HUES64 (cell line): ENCODE results near the gene DUSP15.
"Not testable (repeated sequence)": the region's sequence is repeated elsewhere in the genome, so short reads cannot be mapped to it uniquely, and the experiment has no call there.

Experiments used
- H3K27ac ChIP-seq: 2 replicates; pipeline ENCODE4 v1.7.0; 2013; ENCODE audit warnings: low read depth, low read length, inconsistent platforms
- H3K27me3 ChIP-seq: 2 replicates; pipeline ENCODE4 v1.6.1; 2013; ENCODE audit warnings: mild to moderate bottlenecking, low read length; ENCODE audit not compliant: insufficient read depth
- H3K36me3 ChIP-seq: 2 replicates; pipeline ENCODE4 v1.6.1; 2013; ENCODE audit warnings: mild to moderate bottlenecking, low read length; ENCODE audit not compliant: insufficient read depth
- H3K4me1 ChIP-seq: 2 replicates; pipeline ENCODE4 v1.6.1; 2013; ENCODE audit warnings: mild to moderate bottlenecking, low read length, moderate library complexity; ENCODE audit not compliant: insufficient read depth
- H3K4me3 ChIP-seq: 2 replicates; pipeline ENCODE4 v1.5.1; 2013; ENCODE audit warnings: mild to moderate bottlenecking, low read length, moderate library complexity
- H3K9ac ChIP-seq: 2 replicates; pipeline ENCODE4 v1.6.1; 2013; ENCODE audit warnings: mild to moderate bottlenecking, low read depth, low read length
- H3K9me3 ChIP-seq: 2 replicates; pipeline ENCODE4 v1.6.1; 2013; ENCODE audit warnings: low read depth, low read length; ENCODE audit not compliant: insufficient read depth
- WGBS: fragments of 150-250, 120-280 bp; methylation state at CpG from one replicate; pipeline ENCODE4 v1.1.7; 2013; ENCODE audit warnings: missing lambda C conversion rate; 5-methylcytosine and 5-hydroxymethylcytosine counted together

Gene DUSP15

GRCh38 chr20:31835554-31835953, 34.8 kb downstream of the DUSP15 start:
- peaks cover 19% of the 10 kb centered on the region; the same call in 1 of the 2 replicates for H3K4me1 ChIP-seq
- H3K4me3 ChIP-seq, result no peak overlapping the region
- H3K27ac ChIP-seq, result no peak overlapping the region
- H3K27me3 ChIP-seq, result no peaks in the 10 kb centered on the region
- H3K9me3 ChIP-seq, result no peaks in the 10 kb centered on the region
- no peak overlapping the region for H3K9ac ChIP-seq
- no peaks in the 10 kb centered on the region for H3K36me3 ChIP-seq
- WGBS, result 88% methylated on average over 9 of the region's 9 CpGs

DNA sequence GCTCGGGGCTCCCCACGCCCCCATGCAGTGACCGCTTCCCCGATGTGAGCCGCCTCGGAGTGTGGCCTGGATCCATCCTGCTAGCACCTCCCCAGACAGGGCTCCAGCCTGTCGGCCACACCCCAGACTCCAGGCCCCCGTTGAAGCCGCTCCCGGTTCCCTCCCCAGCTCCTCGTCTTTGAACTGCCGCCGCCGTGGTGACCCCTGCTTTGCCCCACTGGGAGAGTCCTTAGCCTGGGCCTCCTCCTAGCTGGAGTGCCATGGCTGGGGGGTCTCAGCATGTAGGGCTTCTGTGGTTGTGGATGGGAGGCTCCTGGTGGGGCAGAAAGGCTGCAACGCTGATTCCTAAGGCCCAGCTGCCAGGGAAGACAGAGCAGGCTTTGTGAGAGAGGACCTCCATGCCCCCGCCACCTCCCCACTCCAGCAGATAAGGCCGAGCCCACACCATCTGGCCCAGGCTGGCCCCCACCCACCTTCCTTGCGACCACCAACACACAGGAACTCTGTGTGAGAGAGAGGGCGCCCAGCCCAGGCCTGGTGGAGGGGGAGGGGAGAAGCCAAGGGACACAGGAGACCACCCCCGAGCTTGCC, 36.3 kb downstream of the DUSP15 start:
- WGBS, result 90% methylated on average over 18 of the region's 20 CpGs
- Histone ChIP-seq H3K27ac (no peak overlapping the region), H3K36me3 (no peaks in the 10 kb centered on the region), H3K4me3 (no peak overlapping the region), H3K4me1 (peaks cover 19% of the 10 kb centered on the region; the same call in 1 of the 2 replicates), H3K9me3 (no peaks in the 10 kb centered on the region), H3K27me3 (no peaks in the 10 kb centered on the region), H3K9ac (no peak overlapping the region)

DNA sequence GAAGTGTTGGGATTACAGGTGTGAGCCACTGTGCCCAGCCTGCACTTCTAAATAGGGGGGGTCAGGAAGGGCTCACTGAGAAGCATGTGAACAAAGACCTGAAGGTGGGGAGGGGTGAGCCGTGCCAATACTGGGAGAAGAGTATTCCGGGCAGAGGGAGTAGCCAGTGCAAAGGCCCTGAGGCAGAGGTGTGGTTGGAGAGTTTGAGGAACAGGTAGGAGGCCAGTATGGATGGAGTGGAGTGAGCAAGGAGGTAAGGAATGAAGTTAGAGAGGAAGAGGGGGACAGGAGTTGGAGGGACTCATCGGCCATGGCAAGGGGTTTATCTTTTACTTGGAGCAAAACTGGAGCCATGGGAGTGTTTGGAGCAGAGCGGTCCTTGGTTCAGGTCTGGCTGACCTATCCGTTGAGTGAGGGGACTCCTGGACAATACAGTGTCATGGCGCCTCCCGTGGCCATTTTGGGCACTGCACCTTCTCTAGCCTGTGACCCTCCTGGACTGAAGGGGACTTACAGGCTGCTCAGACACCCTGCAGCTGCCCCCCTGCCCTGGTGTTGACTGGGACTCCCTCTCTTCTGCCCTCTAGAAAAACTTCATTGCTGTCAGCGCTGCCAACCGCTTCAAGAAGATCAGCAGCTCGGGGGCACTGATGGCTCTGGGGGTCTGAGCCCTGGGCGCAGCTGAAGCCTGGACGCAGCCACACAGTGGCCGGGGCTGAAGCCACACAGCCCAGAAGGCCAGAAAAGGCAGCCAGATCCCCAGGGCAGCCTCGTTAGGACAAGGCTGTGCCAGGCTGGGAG, 37.0 kb downstream of the DUSP15 start:
- Histone ChIP-seq H3K27ac (no peak overlapping the region), H3K4me3 (no peak overlapping the region), H3K27me3 (no peaks in the 10 kb centered on the region), H3K9ac (no peak overlapping the region), H3K4me1 (peaks cover 19% of the 10 kb centered on the region; the same call in 1 of the 2 replicates), H3K9me3 (no peaks in the 10 kb centered on the region), H3K36me3 (no peaks in the 10 kb centered on the region)
- 64% methylated on average over 14 of the region's 14 CpGs for WGBS

DNA sequence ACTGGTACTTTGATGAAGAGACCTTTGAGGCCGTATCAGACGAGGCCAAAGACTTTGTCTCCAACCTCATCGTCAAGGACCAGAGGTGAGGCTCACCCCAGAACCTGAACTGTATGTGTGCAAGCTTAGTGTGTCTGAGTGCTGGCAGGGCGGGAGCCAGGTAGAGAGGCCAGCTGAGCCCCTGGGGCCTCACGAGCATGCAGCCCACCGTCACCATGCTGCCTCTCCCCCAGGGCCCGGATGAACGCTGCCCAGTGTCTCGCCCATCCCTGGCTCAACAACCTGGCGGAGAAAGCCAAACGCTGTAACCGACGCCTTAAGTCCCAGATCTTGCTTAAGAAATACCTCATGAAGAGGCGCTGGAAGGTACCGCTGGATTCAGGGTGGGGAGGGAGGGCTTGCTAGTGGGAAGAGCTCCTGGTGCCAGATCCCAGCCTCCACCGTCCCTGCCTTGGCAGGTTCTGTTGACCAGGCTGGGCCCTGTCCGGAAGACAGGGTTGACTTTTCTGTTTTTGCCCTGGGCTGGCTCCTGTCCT, 38.5 kb downstream of the DUSP15 start:
- Histone ChIP-seq H3K27me3 (no peaks in the 10 kb centered on the region), H3K9me3 (no peaks in the 10 kb centered on the region), H3K9ac (no peak overlapping the region), H3K36me3 (no peaks in the 10 kb centered on the region), H3K4me1 (peaks cover 6% of the 10 kb centered on the region; the same call in 1 of the 2 replicates), H3K4me3 (no peak overlapping the region), H3K27ac (no peak overlapping the region)
- 95% methylated on average over 17 of the region's 17 CpGs for WGBS

DNA sequence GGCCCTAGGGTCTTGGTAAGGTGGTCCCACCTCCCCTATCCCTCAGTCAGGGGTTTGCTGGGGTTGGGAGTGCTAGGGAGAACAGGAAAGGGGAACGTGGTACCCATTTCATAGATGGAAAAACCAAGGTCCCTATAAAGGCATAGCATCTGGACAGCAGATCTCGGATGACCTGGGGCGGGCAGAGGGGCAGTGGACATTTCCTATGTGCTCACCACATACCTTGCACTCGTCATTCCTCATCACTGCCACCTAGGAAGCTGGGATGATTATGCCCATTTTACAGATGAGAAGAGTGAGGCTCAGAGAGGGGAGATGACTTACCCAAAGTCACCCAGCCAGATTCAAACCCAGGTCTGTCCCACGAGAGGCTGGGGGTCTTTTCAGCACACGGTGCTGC, 39.1 kb downstream of the DUSP15 start:
- Histone ChIP-seq H3K9ac (no peak overlapping the region), H3K4me3 (no peak overlapping the region), H3K36me3 (no peaks in the 10 kb centered on the region), H3K27ac (no peak overlapping the region), H3K9me3 (no peaks in the 10 kb centered on the region), H3K27me3 (no peaks in the 10 kb centered on the region), H3K4me1 (peaks cover 4% of the 10 kb centered on the region; the same call in 1 of the 2 replicates)
- WGBS, result 88% methylated on average over 6 of the region's 6 CpGs

DNA sequence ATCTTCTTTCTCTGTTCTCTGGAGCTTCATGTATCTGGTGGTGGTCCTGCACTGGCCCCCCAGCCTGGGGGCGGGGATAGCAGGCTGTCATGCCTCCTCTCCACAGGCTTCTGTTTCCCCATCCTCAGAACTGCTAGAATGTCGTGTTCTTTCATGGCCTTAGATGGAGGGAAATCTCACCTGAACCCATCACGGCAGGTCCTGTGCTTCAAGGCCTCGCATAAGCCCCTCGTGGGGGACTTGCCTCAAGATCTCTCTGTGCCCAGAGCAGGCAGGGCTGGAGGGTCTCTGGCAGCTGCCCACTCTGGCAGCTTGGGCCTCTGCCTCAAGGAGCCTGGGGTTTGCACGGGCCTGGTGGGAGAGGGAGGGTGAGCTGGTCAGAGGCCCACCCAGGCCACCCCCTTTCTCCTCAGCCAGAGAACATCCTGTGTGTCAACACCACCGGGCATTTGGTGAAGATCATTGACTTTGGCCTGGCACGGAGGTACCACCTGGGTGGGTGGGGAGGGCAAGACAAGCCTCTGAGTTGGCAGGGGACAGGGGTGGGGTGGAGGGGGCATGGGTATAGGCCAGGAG, 39.8 kb downstream of the DUSP15 start:
- Histone ChIP-seq H3K9me3 (no peaks in the 10 kb centered on the region), H3K9ac (no peak overlapping the region), H3K27me3 (no peaks in the 10 kb centered on the region), H3K4me1 (0 out of 2 replicates have a peak, but pooled peaks cover 4% of the 10 kb centered on the region), H3K4me3 (no peak overlapping the region), H3K27ac (no peak overlapping the region), H3K36me3 (no peaks in the 10 kb centered on the region)
- 92% methylated on average over 7 of the region's 8 CpGs for WGBS

DNA sequence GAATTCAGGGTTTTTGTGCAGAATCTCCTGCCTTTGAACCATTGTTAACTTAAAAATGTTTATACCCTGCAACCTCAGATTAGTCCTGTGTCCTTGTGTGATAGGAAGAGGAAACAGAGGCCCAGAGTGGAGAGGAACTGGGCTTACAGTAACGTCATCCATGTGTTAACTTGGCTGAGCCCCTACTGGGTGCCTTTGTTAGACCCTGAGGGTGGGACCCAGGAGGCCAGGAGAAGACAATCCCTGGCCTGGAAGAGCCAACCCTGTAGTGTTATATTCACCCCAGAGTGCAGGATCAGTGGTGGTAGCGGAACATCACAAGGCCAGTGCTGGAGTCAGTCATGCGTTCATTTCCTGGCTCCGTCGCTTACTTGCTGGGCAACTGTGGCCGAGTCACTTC, 40.6 kb downstream of the DUSP15 start:
- Histone ChIP-seq H3K27ac (no peak overlapping the region), H3K9ac (no peak overlapping the region), H3K4me1 (0 out of 2 replicates have a peak, but pooled peaks cover 4% of the 10 kb centered on the region), H3K9me3 (no peaks in the 10 kb centered on the region), H3K4me3 (no peak overlapping the region), H3K27me3 (no peaks in the 10 kb centered on the region), H3K36me3 (no peaks in the 10 kb centered on the region)
- 81% methylated on average over 6 of the region's 6 CpGs for WGBS

GRCh38 chr20:31828016-31828415, 42.3 kb downstream of the DUSP15 start:
- not testable (repeated sequence) for H3K36me3 ChIP-seq, H3K27me3 ChIP-seq, H3K4me1 ChIP-seq, H3K27ac ChIP-seq, H3K4me3 ChIP-seq, H3K9ac ChIP-seq, H3K9me3 ChIP-seq
- WGBS, result 97% methylated on average over 11 of the region's 11 CpGs

GRCh38 chr20:31827059-31827458, 43.3 kb downstream of the DUSP15 start:
- WGBS, result 78% methylated on average over 2 of the region's 2 CpGs
- Histone ChIP-seq H3K27ac (no peak overlapping the region), H3K27me3 (no peaks in the 10 kb centered on the region), H3K4me1 (no peaks in the 10 kb centered on the region), H3K36me3 (no peaks in the 10 kb centered on the region), H3K4me3 (no peak overlapping the region), H3K9me3 (no peaks in the 10 kb centered on the region), H3K9ac (no peak overlapping the region)

- H3K27me3 ChIP-seq, result no peaks in the 10 kb centered on the region
- no peak overlapping the region for H3K4me3 ChIP-seq
- no peaks in the 10 kb centered on the region for H3K36me3 ChIP-seq
- H3K27ac ChIP-seq, result no peak overlapping the region
- WGBS, result 90% methylated on average over 5 of the region's 5 CpGs
- no peak overlapping the region for H3K9ac ChIP-seq
- H3K4me1 ChIP-seq, result no peaks in the 10 kb centered on the region
- H3K9me3 ChIP-seq, result no peaks in the 10 kb centered on the region
Measured at GRCh38 chr20:31826074-31826473, 44.3 kb downstream of the DUSP15 start.
